Measurements from ENCODE around the gene TNRC6A.

DNA sequence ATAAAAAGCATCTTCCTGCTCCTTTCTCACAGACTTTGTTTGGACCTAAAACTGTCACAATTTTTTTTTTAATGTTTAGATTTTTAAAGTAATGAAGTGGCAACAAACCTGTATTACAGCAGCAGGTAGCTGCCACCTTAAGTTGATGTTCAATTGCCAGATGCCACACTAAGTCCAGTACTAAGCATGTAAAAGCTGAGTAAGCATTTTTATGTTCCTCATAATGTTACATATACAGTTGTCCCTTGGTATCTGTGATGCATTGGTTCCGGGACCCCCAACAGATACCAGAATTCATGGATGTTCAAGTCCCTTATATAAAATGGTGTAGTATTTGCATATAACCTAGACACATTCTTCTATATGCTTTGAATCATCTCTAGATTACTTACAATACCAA lies 45.1 kb downstream of the TNRC6A start:
- TF ChIP-seq IRF2 (CRISPR knock-in tag; IDR thresholded peaks at IDR 0.05): no peak
- no peak for TF ChIP-seq TAF1 (CRISPR knock-in tag; IDR thresholded peaks at IDR 0.05)
- no peak for TF ChIP-seq FOXA1 (IDR thresholded peaks at IDR 0.05)
- no peak for TF ChIP-seq FOXA1 (CRISPR knock-in tag; IDR thresholded peaks at IDR 0.05)
- TF ChIP-seq POLR2A (IDR thresholded peaks at IDR 0.05; ENCODE audit: insufficient read depth in 1 of 2, low read depth in 2 of 2, low read length in 2 of 2): no peak
- no peak for TF ChIP-seq ZNF20 (CRISPR knock-in tag; IDR thresholded peaks at IDR 0.05)
- no peak for TF ChIP-seq ZNF605 (CRISPR knock-in tag; IDR thresholded peaks at IDR 0.05)
- TF ChIP-seq SIX4 (CRISPR knock-in tag; IDR thresholded peaks at IDR 0.05): no peak
- no peak for TF ChIP-seq ISX (CRISPR knock-in tag; conservative IDR thresholded peaks at IDR 0.05)
- TF ChIP-seq MYNN (CRISPR knock-in tag; IDR thresholded peaks at IDR 0.05; ENCODE audit: low read depth): no peak
